ENCODE results near the gene FEV. TPM values are rescaled to one million over a fixed set of nuclear protein-coding genes. Genes with fewer than 3 reads are reported as not detected.

FEV gene
- polyA plus RNA-seq, 1 donor (not counting 4 experiments of a cell fraction or from before 2014, with no cell fraction given) = not detected

- no peak for TF ChIP-seq EZH2 (IDR thresholded peaks at IDR 0.05; ENCODE audit: low read length)
- no peak for TF ChIP-seq CTCF (optimal IDR thresholded peaks at IDR 0.05 in 1 of 3, IDR thresholded peaks at IDR 0.05 in 1 of 3, conservative IDR thresholded peaks at IDR 0.05 in 1 of 3; ENCODE audit: extremely low read depth in 1 of 3, insufficient read depth in 2 of 3, low read length in 3 of 3)
- Histone ChIP-seq H3K4me3 (ENCODE audit: control insufficient read depth in 2 of 3, extremely low read depth in 1 of 3, insufficient read depth in 2 of 3, low read depth in 1 of 3, low read length in 3 of 3) (no peak overlapping the region), H2AFZ (ENCODE audit: control insufficient read depth, low read length) (no peak overlapping the region), H3K9ac (ENCODE audit: control insufficient read depth, extremely low read depth, insufficient read depth, low read length) (no peak overlapping the region), H3K27ac (ENCODE audit: control insufficient read depth, insufficient read depth, low read length) (no peak overlapping the region), H3K4me2 (ENCODE audit: control insufficient read depth, extremely low read depth, insufficient read depth, low read depth, low read length) (no peak overlapping the region), H3K79me2 (ENCODE audit: control insufficient read depth, insufficient read depth, low read length) (no peaks in the 10 kb centered on the region), H3K9me1 (ENCODE audit: control insufficient read depth, extremely low read depth, insufficient read depth, low read length) (no peaks in the 10 kb centered on the region), H3K36me3 (ENCODE audit: control insufficient read depth in 2 of 2, extremely low read depth in 1 of 2, insufficient read depth in 2 of 2, low read length in 2 of 2) (no peaks in the 10 kb centered on the region), H3K27me3 (ENCODE audit: control insufficient read depth, extremely low read depth, insufficient read depth, low read length) (peaks cover 10% of the 10 kb centered on the region), H3K4me1 (ENCODE audit: control insufficient read depth, extremely low read depth, insufficient read depth, low read length) (no peaks in the 10 kb centered on the region), H4K20me1 (ENCODE audit: control insufficient read depth, extremely low read depth, insufficient read depth, low read length) (no peaks in the 10 kb centered on the region), H3K9me3 (ENCODE audit: control insufficient read depth, low read depth, low read length) (no peaks in the 10 kb centered on the region)
- no peak for FAIRE-seq
- dilution Hi-C loops (cut with MboI; ENCODE audit: extremely low pct_ligation_motif_present, low sequenced_read_pairs) = no loop called here
- no peak for DNase-seq (ENCODE audit: low read depth, low spot score)
Observed at GRCh38 chr2:219031005-219031738, 46.2 kb upstream of the FEV start.

- peaks cover 15% of the 10 kb centered on the region for H3K27me3 ChIP-seq (ENCODE audit: control insufficient read depth, extremely low read depth, insufficient read depth, low read length)
- DNase-seq (ENCODE audit: low read depth, low spot score) (no peak), FAIRE-seq (no peak)
- H3K79me2 ChIP-seq (ENCODE audit: control insufficient read depth, insufficient read depth, low read length) = no peaks in the 10 kb centered on the region
- H3K4me3 ChIP-seq (ENCODE audit: control insufficient read depth in 2 of 3, extremely low read depth in 1 of 3, insufficient read depth in 2 of 3, low read depth in 1 of 3, low read length in 3 of 3) = no peak overlapping the region
- H3K9me3 ChIP-seq (ENCODE audit: control insufficient read depth, low read depth, low read length) = no peaks in the 10 kb centered on the region
- no peak overlapping the region for H3K4me2 ChIP-seq (ENCODE audit: control insufficient read depth, extremely low read depth, insufficient read depth, low read depth, low read length)
- no peaks in the 10 kb centered on the region for H3K4me1 ChIP-seq (ENCODE audit: control insufficient read depth, extremely low read depth, insufficient read depth, low read length)
- no peaks in the 10 kb centered on the region for H3K9me1 ChIP-seq (ENCODE audit: control insufficient read depth, extremely low read depth, insufficient read depth, low read length)
- TF ChIP-seq CTCF (optimal IDR thresholded peaks at IDR 0.05 in 1 of 3, IDR thresholded peaks at IDR 0.05 in 1 of 3, conservative IDR thresholded peaks at IDR 0.05 in 1 of 3; ENCODE audit: extremely low read depth in 1 of 3, insufficient read depth in 2 of 3, low read length in 3 of 3) = no peak
- no peak for TF ChIP-seq EZH2 (IDR thresholded peaks at IDR 0.05; ENCODE audit: low read length)
- no peaks in the 10 kb centered on the region for H3K36me3 ChIP-seq (ENCODE audit: control insufficient read depth in 2 of 2, extremely low read depth in 1 of 2, insufficient read depth in 2 of 2, low read length in 2 of 2)
- H4K20me1 ChIP-seq (ENCODE audit: control insufficient read depth, extremely low read depth, insufficient read depth, low read length) = no peaks in the 10 kb centered on the region
- dilution Hi-C loops (cut with MboI; ENCODE audit: extremely low pct_ligation_motif_present, low sequenced_read_pairs) = no loop called here
- H3K9ac ChIP-seq (ENCODE audit: control insufficient read depth, extremely low read depth, insufficient read depth, low read length) = no peak overlapping the region
- no peak overlapping the region for H2AFZ ChIP-seq (ENCODE audit: control insufficient read depth, low read length)
- H3K27ac ChIP-seq (ENCODE audit: control insufficient read depth, insufficient read depth, low read length) = no peak overlapping the region
Observed at GRCh38 chr2:219030177-219030940, 45.4 kb upstream of the FEV start.

Data from keratinocyte (primary cell).